ENCODE measurements around the gene KYNU.
"Not testable (repeated sequence)": the region's sequence is repeated elsewhere in the genome, so short reads cannot be mapped to it uniquely, and the experiment has no call there.

The KYNU gene

GRCh38 chr2:142872882-142873724 lies 4.4 kb upstream of the KYNU start:
- DNase-seq: no peak

DNA sequence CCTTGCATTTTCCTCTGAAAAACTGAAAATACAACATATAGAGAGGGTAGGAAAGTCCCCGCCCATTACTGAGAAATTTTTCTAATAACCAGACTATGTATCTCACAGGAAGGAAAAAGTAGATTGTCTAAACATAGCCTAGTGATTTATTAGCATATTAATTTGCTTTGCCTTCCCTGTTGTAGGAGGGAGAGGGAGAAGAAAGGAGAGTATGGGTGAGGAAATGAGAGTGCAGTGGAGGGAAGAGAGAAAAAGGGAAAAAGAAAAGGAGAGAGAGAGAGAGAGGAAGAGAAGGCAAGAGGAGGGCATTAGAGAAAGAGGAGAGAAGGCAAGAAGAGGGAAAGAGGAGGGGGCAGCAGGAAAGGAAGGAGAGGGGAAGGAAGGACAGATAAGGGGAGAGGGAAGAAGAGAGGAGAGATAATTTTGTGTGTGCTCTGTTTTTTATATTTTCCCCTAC lies 3.6 kb upstream of the KYNU start:
- DNase-seq: no peak

- no peak for DNase-seq
Observed at GRCh38 chr2:142874293-142874814, 3.1 kb upstream of the KYNU start.

DNA sequence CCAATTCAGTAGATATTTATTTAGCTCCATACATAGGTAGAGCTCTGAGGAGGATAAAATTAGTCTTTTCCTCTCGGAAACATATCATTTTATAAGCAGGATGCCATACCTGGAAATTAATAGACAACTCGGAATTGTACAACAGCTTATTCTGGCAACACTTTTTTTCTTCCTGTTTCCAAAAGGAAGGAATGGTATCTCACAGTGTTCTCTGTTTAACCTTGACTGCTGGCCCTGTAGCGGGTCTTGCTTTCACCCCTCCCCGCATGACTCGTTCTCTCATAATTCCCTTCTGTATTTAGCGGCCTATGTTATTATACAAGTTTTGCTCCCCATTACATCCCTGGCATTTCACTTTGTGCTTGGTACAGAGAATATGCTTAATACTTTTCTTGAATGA lies 2.5 kb upstream of the KYNU start:
- no peak for DNase-seq

GRCh38 chr2:142875652-142876051 lies 1.8 kb upstream of the KYNU start:
- no peak for DNase-seq

DNA sequence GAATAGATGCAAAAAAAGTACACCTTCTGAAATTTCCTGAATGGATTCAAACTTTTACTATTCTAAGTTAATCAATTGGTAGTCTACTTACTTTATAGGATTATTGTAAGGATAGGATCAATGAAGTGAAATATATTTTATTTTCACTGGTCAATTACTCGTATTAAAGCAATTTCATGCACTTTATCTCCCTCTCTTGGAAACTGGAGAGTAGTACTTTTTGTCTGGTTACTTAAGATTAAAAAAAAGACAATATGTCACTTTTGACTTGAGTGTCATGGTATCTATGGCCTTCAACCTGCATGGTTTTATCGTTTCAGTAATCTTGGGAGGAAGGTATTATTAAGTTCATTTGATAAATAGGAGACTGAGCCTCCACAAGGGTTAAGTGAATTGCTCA lies 1.0 kb upstream of the KYNU start:
- DNase-seq: no peak

DNA sequence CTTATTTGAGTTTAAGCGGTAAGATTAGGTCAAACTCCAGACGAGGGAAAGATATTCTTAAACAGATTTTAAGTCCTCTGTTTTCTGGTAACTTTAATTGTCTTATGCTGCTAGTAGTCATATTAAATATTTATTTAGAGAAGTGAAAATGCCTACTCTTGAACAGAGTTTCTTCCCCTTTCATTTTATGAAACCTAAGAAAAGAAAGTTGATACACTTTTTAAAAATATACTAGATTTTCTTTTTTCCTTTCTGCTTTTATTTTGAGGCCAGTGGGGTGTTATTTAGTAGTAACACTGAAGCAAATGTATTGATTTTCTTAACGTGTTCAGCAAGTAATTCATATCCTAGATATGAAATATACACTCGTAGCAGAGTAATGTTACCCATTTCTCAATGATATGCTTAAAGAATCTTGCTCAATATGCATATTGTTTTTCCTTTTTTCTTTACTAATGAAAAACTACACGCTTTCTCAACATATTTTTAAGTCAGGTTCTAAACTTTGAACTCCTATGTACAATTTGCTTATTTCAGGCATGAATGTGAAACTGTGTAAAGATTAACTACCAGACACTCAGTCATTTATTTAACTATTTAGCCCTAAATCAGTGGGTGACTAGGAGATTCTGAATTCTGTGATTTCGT lies 691 bp downstream of the KYNU start:
- no peak for DNase-seq

DNA sequence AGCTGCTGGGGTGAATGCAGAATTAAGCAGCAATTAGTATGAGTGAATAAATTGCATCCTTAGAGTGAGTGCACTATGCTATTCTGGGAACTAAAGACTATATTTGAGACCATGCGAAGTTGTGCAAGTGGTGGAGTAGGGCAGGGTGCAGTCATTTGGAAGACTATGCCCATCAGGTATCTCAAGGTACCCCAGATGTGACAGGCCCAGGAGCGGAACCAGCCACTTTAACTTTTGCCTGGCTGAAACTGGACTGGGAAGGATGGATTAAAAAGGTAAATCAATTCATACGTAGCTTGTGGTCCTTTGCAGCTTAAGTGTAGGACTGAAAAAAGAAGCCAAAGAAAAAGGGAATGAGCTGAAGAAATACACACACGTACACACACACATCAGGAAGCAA lies 1.7 kb downstream of the KYNU start:
- no peak for DNase-seq

GRCh38 chr2:142880279-142880678 lies 2.8 kb downstream of the KYNU start:
- DNase-seq: no peak

- no peak for DNase-seq
Observed at GRCh38 chr2:142881619-142882018, 4.2 kb downstream of the KYNU start.

GRCh38 chr2:142882500-142882899 lies 5.0 kb downstream of the KYNU start:
- DNase-seq: not testable (repeated sequence)

DNA sequence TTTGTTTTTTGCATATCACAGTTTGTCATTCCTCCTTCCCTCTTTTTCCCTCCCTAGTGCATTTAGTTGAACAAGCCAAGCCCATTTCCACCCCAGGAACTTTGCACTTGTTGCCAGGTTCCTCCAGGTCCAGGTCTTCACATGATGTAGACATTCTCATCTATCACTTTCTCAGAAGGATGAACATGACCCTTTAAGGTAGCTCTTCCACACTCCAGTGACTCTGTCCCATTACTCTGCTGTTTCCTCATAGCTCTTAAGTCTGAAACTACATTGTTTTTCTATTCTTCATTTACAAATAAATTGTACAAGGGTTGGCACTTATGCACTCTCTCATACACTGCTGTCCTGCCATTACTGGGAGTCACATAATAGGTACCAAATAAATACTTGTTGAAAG lies 6.1 kb downstream of the KYNU start:
- DNase-seq: no peak

DNA sequence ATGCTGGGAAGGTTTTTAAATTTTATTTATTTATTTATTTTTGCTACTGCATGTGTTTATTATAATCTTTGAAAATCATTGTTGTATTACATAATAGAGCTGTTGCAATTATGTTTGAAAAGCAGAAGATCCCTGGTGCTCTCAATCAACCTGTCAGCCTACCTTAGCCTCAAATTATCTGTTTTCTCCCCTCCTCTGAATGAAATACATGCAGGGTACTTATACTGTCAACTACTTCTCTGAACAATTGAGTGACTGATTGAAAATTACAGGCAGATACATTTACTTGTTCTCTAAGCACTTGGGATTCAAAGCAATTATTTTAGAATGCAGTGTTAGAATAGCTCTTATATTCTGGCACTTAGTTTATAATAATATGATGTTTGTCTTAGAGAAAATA lies 8.1 kb downstream of the KYNU start:
- DNase-seq: no peak

DNA sequence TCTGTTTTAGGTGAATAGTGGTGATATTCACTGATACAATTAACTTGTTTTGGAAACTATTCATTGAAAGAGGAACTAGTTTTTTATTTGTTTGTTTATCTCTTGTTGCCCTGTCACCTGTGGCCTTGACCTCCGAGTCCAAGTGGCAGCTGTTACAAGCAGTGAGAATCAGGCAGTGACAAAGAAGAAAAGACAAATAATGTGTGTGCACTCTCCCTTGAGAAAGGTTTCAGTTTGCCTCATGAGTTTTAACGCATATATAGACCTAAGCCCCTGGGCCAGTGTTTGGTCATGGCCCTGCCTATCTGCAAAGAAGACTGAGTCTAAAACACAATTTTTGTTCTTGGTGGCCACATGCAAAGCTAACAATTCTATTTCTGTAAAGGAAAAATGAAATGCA lies 15.3 kb downstream of the KYNU start:
- DNase-seq: no peak

GRCh38 chr2:142893241-142893640 lies 15.8 kb downstream of the KYNU start:
- no peak for DNase-seq

DNA sequence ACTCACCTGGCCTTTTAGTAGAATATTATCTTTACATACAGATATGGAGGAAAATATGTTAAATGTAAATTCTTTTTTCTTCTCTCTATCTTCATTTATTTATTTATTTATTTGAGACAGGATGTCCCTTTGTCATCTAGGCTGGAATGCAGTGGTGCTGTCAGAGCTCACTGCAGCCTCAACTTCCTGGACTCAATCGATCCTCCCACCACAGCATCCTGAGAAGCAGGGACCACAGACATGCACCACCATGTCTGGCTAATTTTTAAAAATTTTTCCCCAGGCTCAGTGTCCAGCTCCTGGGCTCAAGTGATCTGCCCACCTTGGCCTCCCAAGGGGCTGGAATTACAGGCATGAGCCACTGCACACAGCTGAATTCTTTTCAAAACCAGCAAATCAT lies 20.3 kb downstream of the KYNU start:
- DNase-seq: no peak

DNA sequence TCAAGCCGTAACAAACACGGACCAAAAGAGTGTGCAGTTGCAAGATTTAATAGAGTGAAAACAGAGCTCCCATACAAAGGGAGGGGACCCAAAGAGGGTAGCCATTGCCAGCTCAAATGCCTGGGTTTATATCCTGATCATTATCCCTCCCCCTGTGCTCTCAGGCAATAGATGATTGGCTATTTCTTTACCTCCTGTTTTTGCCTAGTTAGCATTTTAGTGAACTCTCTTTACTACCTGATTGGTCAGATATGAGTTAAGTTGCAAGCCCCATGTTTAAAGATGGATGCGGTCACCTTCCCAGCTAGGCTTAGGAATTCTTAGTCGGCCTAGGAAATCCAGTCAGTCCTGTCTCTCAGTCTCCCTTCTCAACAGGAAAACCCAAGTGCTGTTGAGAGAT lies 22.9 kb downstream of the KYNU start:
- not testable (repeated sequence) for DNase-seq

DNA sequence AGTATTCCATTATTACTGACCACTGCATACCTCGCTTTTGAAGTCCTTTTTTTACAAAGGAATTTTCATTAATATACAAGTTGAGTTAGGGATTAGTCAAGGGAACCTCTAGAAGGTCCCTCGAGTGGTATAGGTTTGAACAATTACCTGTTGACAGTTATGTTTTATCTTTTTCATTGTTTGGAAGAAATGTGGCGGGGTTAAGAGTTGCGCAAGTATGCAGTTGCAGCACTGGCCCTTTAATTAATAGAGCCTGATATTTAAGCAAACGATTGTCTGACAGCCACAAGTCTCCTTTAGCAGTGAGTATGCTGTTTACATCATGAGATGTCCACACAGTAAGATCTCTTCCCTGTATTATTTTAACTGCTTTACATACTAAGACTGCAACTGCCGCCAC lies 24.3 kb downstream of the KYNU start:
- DNase-seq: no peak

GRCh38 chr2:142903726-142904125 lies 26.3 kb downstream of the KYNU start:
- DNase-seq: not testable (repeated sequence)

DNA sequence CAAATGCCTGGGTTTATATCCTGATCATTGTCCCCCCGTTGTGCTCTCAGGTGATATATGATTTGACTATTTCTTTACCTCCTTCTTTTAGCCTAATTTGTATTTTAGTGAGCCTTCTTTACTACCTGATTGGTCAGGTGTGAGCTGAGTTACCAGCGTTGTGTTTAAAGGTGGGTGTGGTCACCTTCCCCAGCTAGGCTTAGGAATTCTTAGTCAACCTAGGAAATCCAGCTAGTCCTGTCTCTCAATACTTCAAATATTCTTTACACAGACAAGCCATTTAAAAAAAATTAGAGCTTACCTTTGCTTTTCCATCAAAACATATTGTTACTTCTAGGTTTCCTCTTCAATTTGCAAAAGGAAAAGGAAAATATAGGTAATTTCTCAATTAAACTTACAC lies 30.2 kb downstream of the KYNU start:
- DNase-seq: no peak

GRCh38 chr2:142914507-142915313 lies 37.2 kb downstream of the KYNU start:
- DNase-seq: no peak

GRCh38 chr2:142915502-142915901 lies 38.0 kb downstream of the KYNU start:
- DNase-seq: no peak

DNA sequence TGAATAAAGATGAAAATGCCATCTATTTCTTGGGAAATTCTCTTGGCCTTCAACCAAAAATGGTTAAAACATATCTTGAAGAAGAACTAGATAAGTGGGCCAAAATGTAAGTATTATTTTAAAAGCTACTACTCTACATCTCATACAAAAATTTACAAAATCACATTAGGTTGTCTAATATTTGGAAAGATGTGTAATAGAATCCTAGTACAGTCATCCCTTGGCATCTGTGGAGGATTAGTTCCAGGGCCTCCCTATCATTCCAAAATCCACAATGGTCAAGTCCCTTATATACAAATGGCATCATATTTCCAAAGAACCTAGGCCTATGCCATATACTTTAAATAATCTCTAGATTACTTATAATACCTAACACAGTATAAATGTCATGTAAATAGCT lies 41.2 kb downstream of the KYNU start:
- DNase-seq: no peak
